ENCODE data around the gene PCDHB11. TPM values are rescaled to one million over a fixed set of nuclear protein-coding genes. Genes with fewer than 3 reads are reported as not detected.

The PCDHB11 gene
- total and polyA plus RNA-seq, 2 of the 8 experiments (the other 6 are each of a cell fraction or from before 2014, with no cell fraction given): 0.50 to 0.86 TPM

GRCh38 chr5:141208478-141208877 lies 9.1 kb downstream of the PCDHB11 start, which contains the start of gene PCDHB12:
Gene PCDHB12, plus strand, starts transcription at chr5:141208719. Its CDS starts 189 bp downstream, at chr5:141208908.
- no peak within 1 kb of the TSS for H3K18ac ChIP-seq (ENCODE audit: extremely low read depth, low read length)
- H4K20me1 ChIP-seq (replicated peaks in 1 of 2; ENCODE audit: control insufficient read depth in 1 of 2, insufficient read depth in 2 of 2, low read length in 2 of 2): no peaks in the 10 kb centered on the region
- no peak within 1 kb of the TSS for H3K27ac ChIP-seq (ENCODE audit: low read depth, low read length)
- H2BK120ac ChIP-seq (replicated peaks; ENCODE audit: low read depth, low read length): no peak within 1 kb of the TSS
- CTCF ChIA-PET (ENCODE audit: partially characterized antibody): interaction anchor here (0.6 to 3.9 kb wide), 39 partner anchors 9 to 1607 kb away, joined by 3 to 36 read pairs (median 4); partner anchors contain the start of genes PCDHB10, PCDHB11, PCDHB14 and PCDHB15
- POLR2A ChIA-PET (ENCODE audit: partially characterized antibody): interaction anchor here (0.6 to 1.4 kb wide), 4 partner anchors 9 to 114 kb away, joined by 3 to 6 read pairs (median 4); partner anchors contain the start of genes PCDHB11 and PCDHB2
- H2BK5ac ChIP-seq (ENCODE audit: low read depth, low read length): no peak within 1 kb of the TSS
- H3K4me2 ChIP-seq (ENCODE audit: insufficient read depth in 1 of 2, low read depth in 2 of 2, low read length in 2 of 2): peak within 1 kb of the TSS in 1 of 2 experiments; percentile 10; a peak in 2 of 4 replicates
- FAIRE-seq: no peak
- H3K14ac ChIP-seq (ENCODE audit: insufficient read length): no peak within 1 kb of the TSS
- H3K23ac ChIP-seq (ENCODE audit: insufficient read length): no peak within 1 kb of the TSS
- H3K79me2 ChIP-seq (ENCODE audit: control insufficient read depth in 1 of 2, insufficient read depth in 2 of 2, low read length in 2 of 2): no peaks in the 10 kb centered on the region
- no peaks in the 10 kb centered on the region for H3K79me1 ChIP-seq (ENCODE audit: low read depth, low read length)
- H3K23me2 ChIP-seq (ENCODE audit: low read depth, low read length): no peaks in the 10 kb centered on the region
- H3K9me3 ChIP-seq (ENCODE audit: insufficient read depth in 2 of 2, low read depth in 1 of 2, low read length in 1 of 2): peaks cover 0 to 12% of the 10 kb centered on the region in 2 experiments; a peak in 1 of 4 replicates
- DNase-seq (ENCODE audit: low read depth in 1 of 2, low spot score in 2 of 2): no peak
- 68% methylated on average over 11 of the region's 11 CpGs; no CpG with 5 or more reads in 1 of the 2 experiments for WGBS, 2 experiments (ENCODE audit: extremely low coverage in 1 of 2, insufficient coverage in 1 of 2, insufficient read length in 1 of 2, insufficient replicate concordance in 2 of 2, low coverage in 1 of 2, low lambda C conversion rate in 2 of 2, missing lambda C conversion rate in 1 of 2)
- H2BK20ac ChIP-seq (ENCODE audit: low read length): no peak within 1 kb of the TSS
- H3K27me3 ChIP-seq (replicated peaks in 1 of 4; ENCODE audit: control insufficient read depth in 3 of 4, extremely low read depth in 1 of 4, insufficient read depth in 3 of 4, low read length in 3 of 4): no peaks in the 10 kb centered on the region
- peak within 1 kb of the TSS in 2 of 4 experiments; percentile 10 to 34; a peak in 2 of 8 replicates for H3K4me3 ChIP-seq (ENCODE audit: extremely low read depth in 1 of 4, insufficient read depth in 2 of 4, low read depth in 3 of 4, low read length in 4 of 4)
- H2AK5ac ChIP-seq (ENCODE audit: low read depth, low read length): no peak within 1 kb of the TSS
- H3K9ac ChIP-seq (replicated peaks in 1 of 4; ENCODE audit: extremely low read depth in 1 of 4, low read depth in 3 of 4, low read length in 3 of 4): no peak within 1 kb of the TSS
- no peak within 1 kb of the TSS for H2BK12ac ChIP-seq (ENCODE audit: low read depth, low read length)
- H4K91ac ChIP-seq (replicated peaks; ENCODE audit: insufficient read length, low read length): no peak within 1 kb of the TSS
- H3K4ac ChIP-seq (replicated peaks; ENCODE audit: insufficient read length, low read depth, low read length): no peak within 1 kb of the TSS
- no peak within 1 kb of the TSS; the same call in 1 of the 2 replicates for H2AFZ ChIP-seq (ENCODE audit: low read length)
- TF ChIP-seq ZNF274 (IDR thresholded peaks at IDR 0.05; ENCODE audit: borderline replicate concordance, extremely low read depth, low read length) (no peak), RAD21 (IDR thresholded peaks at IDR 0.05 in 1 of 2, conservative IDR thresholded peaks at IDR 0.05 in 1 of 2; ENCODE audit: low read depth in 2 of 2, low read length in 2 of 2) (peak; percentile 42 to 45), CTCF (IDR thresholded peaks at IDR 0.05; ENCODE audit: control extremely low read depth in 1 of 3, insufficient read depth in 1 of 3, low read depth in 1 of 3, low read length in 3 of 3) (peak in 2 of 3 experiments; percentile 11 to 48; a peak in 3 of 4 replicates), SIN3A (conservative IDR thresholded peaks at IDR 0.05 in 1 of 2, IDR thresholded peaks at IDR 0.05 in 1 of 2; ENCODE audit: low read depth in 1 of 2, low read length in 2 of 2) (no peak), BACH1 (IDR thresholded peaks at IDR 0.05; ENCODE audit: low read length) (no peak)
- H4K5ac ChIP-seq (ENCODE audit: insufficient read length, low read depth, low read length): no peak within 1 kb of the TSS
- H2BK15ac ChIP-seq (ENCODE audit: low read length): no peak within 1 kb of the TSS
- H3K36me3 ChIP-seq (ENCODE audit: control insufficient read depth in 2 of 4, insufficient read depth in 4 of 4, low read length in 3 of 4): no peaks in the 10 kb centered on the region
- no peaks in the 10 kb centered on the region for H3K4me1 ChIP-seq (replicated peaks in 1 of 4; ENCODE audit: control insufficient read depth in 3 of 4, insufficient read depth in 4 of 4, low read length in 3 of 4)
- H4K8ac ChIP-seq (ENCODE audit: extremely low read depth, insufficient read depth, low read length): no peak within 1 kb of the TSS
- no peak within 1 kb of the TSS for H3K56ac ChIP-seq (replicated peaks; ENCODE audit: insufficient read length, low read depth, low read length)
